Liver (tissue), 9 donors: ENCODE measurements around the gene CYB5A. TPM values are rescaled to one million over a fixed set of nuclear protein-coding genes. Genes with fewer than 3 reads are reported as not detected.

Source experiments
- DNase-seq: peaks from one replicate; pipeline ENCODE4 v3.0.0-alpha.2; 2017; ENCODE audit warnings: low spot score
- H3K27ac ChIP-seq, 2 donors: one replicate each; pipeline ENCODE4 v1.7.0; 2013; ENCODE audit warnings: inconsistent platforms in 2 of 2, low read length in 2 of 2, control low read depth in 1 of 2, low read depth in 1 of 2, mild to moderate bottlenecking in 1 of 2
- H3K27me3 ChIP-seq, 4 donors: one replicate each; pipeline versions ENCODE4 v1.6.1 to v1.7.0; 2013; ENCODE audit warnings: low read length in 3 of 4, inconsistent platforms in 1 of 4, mild to moderate bottlenecking in 1 of 4, moderate library complexity in 1 of 4; ENCODE audit not compliant: control insufficient read depth in 4 of 4, insufficient read depth in 4 of 4
- H3K36me3 ChIP-seq, 4 donors: one replicate each; pipeline versions ENCODE4 v1.6.1 to v1.7.0; 2013; ENCODE audit warnings: low read length in 3 of 4, mild to moderate bottlenecking in 3 of 4, low read depth in 1 of 4, moderate library complexity in 1 of 4; ENCODE audit not compliant: control insufficient read depth in 4 of 4, insufficient read depth in 3 of 4
- H3K4me1 ChIP-seq, 4 donors: one replicate each; pipeline versions ENCODE4 v1.6.1 to v1.7.0; 2013; ENCODE audit warnings: low read length in 3 of 4, mild to moderate bottlenecking in 3 of 4, moderate library complexity in 1 of 4; ENCODE audit not compliant: control insufficient read depth in 4 of 4, insufficient read depth in 4 of 4
- H3K4me3 ChIP-seq, 3 donors: one replicate each; pipeline versions ENCODE4 v1.6.1 to v1.7.0; 2013; ENCODE audit warnings: low read length in 3 of 3, control low read depth in 1 of 3, low read depth in 1 of 3, mild to moderate bottlenecking in 1 of 3
- H3K9ac ChIP-seq, 2 donors: one replicate each; pipeline ENCODE4 v1.7.0; 2013; ENCODE audit warnings: low read length in 2 of 2, mild to moderate bottlenecking in 2 of 2, moderate library complexity in 2 of 2, control low read depth in 1 of 2, low read depth in 1 of 2
- H3K9me3 ChIP-seq, 4 donors: one replicate each; pipeline versions ENCODE4 v1.6.1 to v1.7.0; 2013; ENCODE audit warnings: low read length in 3 of 4; ENCODE audit not compliant: control insufficient read depth in 4 of 4
- ATF3 ChIP-seq: IDR thresholded peaks from 2 replicates; pipeline ENCODE4 v1.6.1; 2016; ENCODE audit warnings: antibody characterized with exemption
- EGR1 ChIP-seq, 2 donors: IDR thresholded peaks; 2 replicates each; pipeline ENCODE4 v1.6.1; 2016 to 2018; ENCODE audit warnings: antibody characterized with exemption in 2 of 2, low read depth in 2 of 2
- FOXA1 ChIP-seq: IDR thresholded peaks from 2 replicates; pipeline ENCODE4 v1.6.1; 2016; ENCODE audit warnings: antibody characterized with exemption
- FOXA2 ChIP-seq: IDR thresholded peaks from 2 replicates; pipeline ENCODE4 v1.6.1; 2016; ENCODE audit warnings: antibody characterized with exemption
- GABPA ChIP-seq, 2 donors: IDR thresholded peaks in 1 of 2; conservative IDR thresholded peaks in 1 of 2; 2 replicates each; pipeline ENCODE4 v1.6.1; 2016; ENCODE audit warnings: antibody characterized with exemption in 2 of 2, mild to moderate bottlenecking in 1 of 2, moderate library complexity in 1 of 2
- HNF4A ChIP-seq, 2 donors: conservative IDR thresholded peaks; 2 replicates each; pipeline ENCODE4 v1.6.1; 2016; ENCODE audit warnings: antibody characterized with exemption in 2 of 2, mild to moderate bottlenecking in 2 of 2
- HNF4G ChIP-seq: IDR thresholded peaks from 2 replicates; pipeline ENCODE4 v1.6.1; 2016; ENCODE audit warnings: antibody characterized with exemption
- JUND ChIP-seq, 2 donors: IDR thresholded peaks; 2 replicates each; pipeline ENCODE4 v1.6.1; 2016; ENCODE audit warnings: antibody characterized with exemption in 2 of 2
- MAX ChIP-seq: IDR thresholded peaks from 2 replicates; pipeline ENCODE4 v1.6.1; 2016; ENCODE audit warnings: antibody characterized with exemption
- NR2F2 ChIP-seq: IDR thresholded peaks from 2 replicates; pipeline ENCODE4 v1.6.1; 2016; ENCODE audit warnings: antibody characterized with exemption
- RAD21 ChIP-seq, 2 donors: IDR thresholded peaks; 2 replicates each; pipeline ENCODE4 v1.6.1; 2016; ENCODE audit warnings: antibody characterized with exemption in 2 of 2, mild to moderate bottlenecking in 2 of 2
- REST ChIP-seq: IDR thresholded peaks from 2 replicates; pipeline ENCODE4 v1.6.1; 2016; ENCODE audit warnings: antibody characterized with exemption, mild to moderate bottlenecking
- RXRA ChIP-seq, 2 donors: IDR thresholded peaks; 2 replicates each; pipeline ENCODE4 v1.6.1; 2017 to 2018; ENCODE audit warnings: antibody characterized with exemption in 2 of 2, mild to moderate bottlenecking in 1 of 2
- SP1 ChIP-seq: IDR thresholded peaks from 2 replicates; pipeline ENCODE4 v1.6.1; 2018; ENCODE audit warnings: antibody characterized with exemption, mild to moderate bottlenecking
- TAF1 ChIP-seq: conservative IDR thresholded peaks from 2 replicates; pipeline ENCODE4 v1.6.1; 2016; ENCODE audit warnings: antibody characterized with exemption, mild to moderate bottlenecking
- YY1 ChIP-seq: IDR thresholded peaks from 2 replicates; pipeline ENCODE4 v1.6.1; 2016; ENCODE audit warnings: antibody characterized with exemption, mild to moderate bottlenecking
- ZBTB33 ChIP-seq: IDR thresholded peaks from 2 replicates; pipeline ENCODE4 v1.6.1; 2016; ENCODE audit warnings: antibody characterized with exemption
- WGBS: extraction: QIAGEN DNeasy Blood & Tissue Kit; methylation state at CpG from one replicate; pipeline ENCODE4 v1.1.7; 2013; 5-methylcytosine and 5-hydroxymethylcytosine counted together
- polyA plus RNA-seq, 2 donors: library from polyadenylated mRNA; stranded (reverse) in 1 of 2; unstranded in 1 of 2; fragments of 200-250 nt in 1 of 2; fragments of >200 nt in 1 of 2; fragmentation: Nextera tagmentation in 1 of 2; extraction: Ambion mirVana in 1 of 2; gene quantifications; one replicate each; pipeline versions ENCODE4 v1.2.1 to v1.2.3, GENCODE V29; 2013 to 2015
- total RNA-seq, 2 donors: library from RNA; depleted of rRNA; stranded (reverse); fragments of >200 nt; gene quantifications; one replicate each; pipeline ENCODE4 v1.2.3, GENCODE V29; 2014
- donor health status: healthy.
- donor health status: healthy.
- donor health status: healthy.
- donor health status: healthy.
- donor health status: healthy.

Gene CYB5A
- total and polyA plus RNA-seq, 4 donors = 277 to 2,022 (median 1,122) TPM

- H3K9me3 ChIP-seq = no peaks in the 10 kb centered on the region
- H3K9ac ChIP-seq = no peak overlapping the region
- no peak for DNase-seq
- H3K4me3 ChIP-seq = no peak overlapping the region
- peaks cover 0 to 18% (median 12%) of the 10 kb centered on the region in 4 donors for H3K36me3 ChIP-seq
- WGBS = 43% methylated on average over 11 of the region's 11 CpGs
- peaks cover 17 to 83% (median 67%) of the 10 kb centered on the region in 4 donors for H3K4me1 ChIP-seq
- TF ChIP-seq MAX (no peak), NR2F2 (no peak), RXRA (IDR thresholded peaks at IDR 0.05) (no peak), TAF1 (no peak), EGR1 (IDR thresholded peaks at IDR 0.05; ENCODE audit: low read depth in 2 of 2) (no peak), FOXA1 (no peak), GABPA (IDR thresholded peaks at IDR 0.05 in 1 of 2, conservative IDR thresholded peaks at IDR 0.05 in 1 of 2) (no peak), JUND (IDR thresholded peaks at IDR 0.05) (no peak), ATF3 (no peak), FOXA2 (no peak), YY1 (no peak), ZBTB33 (no peak)
- peak overlapping the region; percentile 38 to 52 for H3K27ac ChIP-seq
- no peaks in the 10 kb centered on the region for H3K27me3 ChIP-seq
These were observed 22.7 kb downstream of the CYB5A start for GRCh38 chr18:74268933-74269620.

GRCh38 chr18:74268175-74268574, 23.6 kb downstream of the CYB5A start:
- 60% methylated on average over 7 of the region's 7 CpGs for WGBS
- Histone ChIP-seq H3K36me3 (peaks cover 2 to 21% (median 15%) of the 10 kb centered on the region in 4 donors), H3K27me3 (no peaks in the 10 kb centered on the region), H3K4me1 (peaks cover 17 to 78% (median 58%) of the 10 kb centered on the region in 4 donors), H3K9ac (no peak overlapping the region), H3K9me3 (no peaks in the 10 kb centered on the region), H3K4me3 (no peak overlapping the region), H3K27ac (peak overlapping the region; percentile 38 to 52)
- no peak for DNase-seq
- no peak for TF ChIP-seq SP1
- peak in 1 of 2 donors; percentile 4 for TF ChIP-seq HNF4A (conservative IDR thresholded peaks at IDR 0.05)

- Histone ChIP-seq H3K9ac (no peak overlapping the region), H3K27ac (peak overlapping the region; percentile 64 to 69), H3K4me1 (peaks cover 14 to 82% (median 52%) of the 10 kb centered on the region in 4 donors), H3K36me3 (peaks cover 6 to 32% (median 29%) of the 10 kb centered on the region in 4 donors), H3K4me3 (no peak overlapping the region), H3K9me3 (no peaks in the 10 kb centered on the region), H3K27me3 (no peaks in the 10 kb centered on the region)
- no peak for DNase-seq
- 28% methylated on average over 9 of the region's 9 CpGs for WGBS
- TF ChIP-seq SP1 (peak; percentile 79), EGR1 (IDR thresholded peaks at IDR 0.05; ENCODE audit: low read depth in 2 of 2) (no peak), HNF4G (peak; percentile 53), ZBTB33 (no peak), GABPA (IDR thresholded peaks at IDR 0.05 in 1 of 2, conservative IDR thresholded peaks at IDR 0.05 in 1 of 2) (no peak), NR2F2 (no peak), YY1 (peak; percentile 68), ATF3 (no peak), FOXA2 (no peak), RAD21 (IDR thresholded peaks at IDR 0.05) (peak; percentile 30 to 50), RXRA (IDR thresholded peaks at IDR 0.05) (peak; percentile 73 to 77), TAF1 (peak; percentile 25), REST (peak; percentile 41), MAX (no peak), HNF4A (conservative IDR thresholded peaks at IDR 0.05) (peak; percentile 84 to 86), FOXA1 (no peak)
These were observed 25.6 kb downstream of the CYB5A start for GRCh38 chr18:74266161-74266560.
